Cerebellar cortex (tissue), 1 donor: ENCODE data around the gene DBF4B.

Experiments used
- DNase-seq: peaks from one replicate; pipeline ENCODE4 v3.0.0-alpha.2; 2015; ENCODE audit warnings: low spot score

Gene DBF4B

DNA sequence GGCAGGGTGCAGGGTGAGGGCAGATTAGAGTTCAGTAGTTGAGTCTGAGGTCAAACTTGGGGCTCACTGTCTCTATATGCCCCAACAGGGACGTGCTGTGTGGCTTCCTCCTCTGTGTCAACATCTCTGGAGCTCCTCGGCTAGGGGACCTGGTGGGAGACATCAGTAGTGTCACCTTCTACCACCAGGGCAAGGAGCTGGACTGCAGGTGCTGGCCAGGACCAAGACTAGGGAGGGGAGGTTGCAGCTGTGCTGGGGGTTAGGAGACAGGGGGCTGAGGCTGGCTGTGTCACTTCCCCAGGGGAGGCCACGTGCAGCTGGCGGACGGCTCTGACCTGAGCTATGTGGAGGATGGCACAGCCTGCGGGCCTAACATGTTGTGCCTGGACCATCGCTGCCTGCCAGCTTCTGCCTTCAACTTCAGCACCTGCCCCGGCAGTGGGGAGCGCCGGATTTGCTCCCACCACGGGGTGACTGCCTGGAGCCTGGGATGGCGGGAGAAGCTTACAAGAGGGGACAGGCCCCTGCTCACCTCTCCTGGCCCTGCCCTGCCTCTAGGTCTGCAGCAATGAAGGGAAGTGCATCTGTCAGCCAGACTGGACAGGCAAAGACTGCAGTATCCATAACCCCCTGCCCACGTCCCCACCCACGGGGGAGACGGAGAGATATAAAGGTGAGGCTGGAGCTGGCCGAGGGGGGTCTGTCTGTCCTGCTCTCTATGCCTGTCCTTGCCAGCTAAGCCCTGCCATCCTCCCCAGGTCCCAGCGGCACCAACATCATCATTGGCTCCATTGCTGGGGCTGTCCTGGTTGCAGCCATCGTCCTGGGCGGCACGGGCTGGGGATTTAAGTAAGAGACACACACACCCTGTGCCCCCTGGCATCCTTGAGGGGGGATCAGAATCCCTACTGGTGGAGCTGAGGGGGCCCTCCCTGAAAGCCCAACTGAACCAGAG, 69.2 kb downstream of the DBF4B start:
- DNase-seq, result no peak

DNA sequence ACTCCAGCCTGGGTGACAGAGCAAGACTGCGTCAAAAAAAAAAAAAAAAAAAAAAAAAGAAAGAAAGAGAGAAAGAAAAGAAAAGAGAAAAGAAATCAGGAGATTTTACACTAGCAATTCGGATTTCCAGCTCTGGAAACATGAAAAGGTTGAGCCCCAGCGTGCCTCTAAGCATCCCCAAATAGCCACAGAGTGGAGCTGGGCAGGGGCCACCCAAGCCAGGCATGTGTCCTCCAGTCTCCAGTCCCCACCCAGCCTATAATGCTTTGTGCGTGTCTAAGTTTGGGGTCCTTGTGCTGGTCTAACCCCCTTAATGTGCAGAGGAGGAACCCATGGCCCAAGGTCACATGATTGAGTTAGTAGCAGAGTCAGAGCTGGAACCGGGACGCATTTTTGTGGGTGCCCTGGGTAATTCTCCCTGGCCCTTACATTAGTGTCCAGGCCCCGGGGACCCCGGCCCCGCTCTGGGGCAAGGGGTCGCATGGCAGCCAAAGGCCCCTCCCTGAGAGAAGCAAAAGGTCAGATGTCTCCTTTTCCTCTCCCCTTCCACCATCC, 70.3 kb downstream of the DBF4B start:
- DNase-seq, result no peak

DNA sequence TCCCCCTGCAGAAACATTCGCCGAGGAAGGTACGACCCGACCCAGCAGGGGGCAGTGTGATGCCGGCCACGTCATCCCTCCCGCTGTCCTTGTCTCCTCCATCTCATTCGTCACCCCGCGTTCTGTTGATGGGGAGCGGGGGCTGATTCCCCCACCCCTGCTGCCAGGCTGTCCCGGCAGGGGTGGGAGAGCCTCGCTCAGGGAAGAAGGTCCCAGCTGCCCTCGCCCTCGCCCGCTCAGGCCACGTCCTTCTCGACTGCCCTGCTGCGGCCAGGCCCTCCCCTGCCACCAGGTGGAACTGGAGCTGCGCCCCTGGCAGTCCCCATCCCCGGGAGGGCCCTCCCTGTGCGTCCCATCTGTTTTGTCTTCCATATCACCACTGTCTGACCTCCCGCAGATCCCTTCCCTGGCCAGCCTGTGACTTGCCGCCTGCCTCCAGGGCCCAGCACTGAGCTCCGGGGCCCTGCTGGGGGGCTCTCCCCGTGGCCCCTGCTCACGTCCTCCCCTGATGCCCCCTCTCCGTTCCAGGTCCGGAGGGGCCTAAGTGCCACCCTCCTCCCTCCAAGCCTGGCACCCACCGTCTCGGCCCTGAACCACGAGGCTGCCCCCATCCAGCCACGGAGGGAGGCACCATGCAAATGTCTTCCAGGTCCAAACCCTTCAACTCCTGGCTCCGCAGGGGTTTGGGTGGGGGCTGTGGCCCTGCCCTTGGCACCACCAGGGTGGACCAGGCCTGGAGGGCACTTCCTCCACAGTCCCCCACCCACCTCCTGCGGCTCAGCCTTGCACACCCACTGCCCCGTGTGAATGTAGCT, 71.0 kb downstream of the DBF4B start:
- peak; percentile 77 for DNase-seq

GRCh38 chr17:44780161-44780560, 71.7 kb downstream of the DBF4B start:
- DNase-seq, result no peak

GRCh38 chr17:44780845-44781480, 72.5 kb downstream of the DBF4B start:
- no peak for DNase-seq

GRCh38 chr17:44781551-44782325, 73.3 kb downstream of the DBF4B start:
- DNase-seq, result no peak

GRCh38 chr17:44782326-44782850, 73.9 kb downstream of the DBF4B start:
- no peak for DNase-seq

DNA sequence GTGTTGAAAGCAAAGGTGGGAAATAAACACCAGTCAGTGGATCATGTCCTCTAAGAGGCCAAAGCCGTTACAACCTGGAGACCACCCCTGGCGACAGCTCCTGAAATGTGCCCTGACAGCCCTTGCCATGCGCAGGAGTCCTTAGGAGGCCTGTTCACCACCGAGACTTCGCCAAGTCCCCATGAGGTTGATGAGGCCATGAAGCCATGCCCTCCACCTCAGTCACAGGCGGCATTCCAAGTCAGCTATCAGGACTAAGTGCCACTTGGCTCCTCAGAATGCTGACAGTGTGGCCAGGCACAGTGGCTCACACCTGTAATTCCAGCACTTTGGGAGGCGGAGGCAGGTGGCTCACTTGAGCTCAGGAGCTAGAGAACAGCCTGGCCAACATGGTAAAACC, 77.5 kb downstream of the DBF4B start:
- DNase-seq, result peak; percentile 73

- DNase-seq, result peak; percentile 91
These were observed 78.2 kb downstream of the DBF4B start for GRCh38 chr17:44786551-44787081.

- peak; percentile 90 for DNase-seq
These were observed 78.9 kb downstream of the DBF4B start for GRCh38 chr17:44787271-44787940.

DNA sequence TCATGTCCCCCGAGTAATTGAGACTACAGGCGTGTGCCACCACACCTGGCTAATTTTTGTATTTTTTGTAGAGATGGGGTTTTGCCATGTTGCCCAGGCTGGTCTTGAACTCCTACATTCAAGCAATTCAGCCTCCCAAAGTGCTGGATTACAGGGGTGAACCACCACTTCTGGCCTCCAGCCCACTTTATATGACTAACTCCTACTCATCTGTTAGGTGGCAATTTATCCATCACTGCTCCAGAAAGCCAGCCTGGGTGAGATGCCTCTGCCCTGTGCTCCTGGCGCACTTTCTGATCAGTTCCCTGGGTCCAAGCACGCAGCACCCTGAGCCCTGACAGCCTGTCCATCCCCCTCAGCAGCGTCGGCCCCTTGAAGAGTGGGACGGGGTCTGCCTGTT, 79.7 kb downstream of the DBF4B start:
- DNase-seq, result no peak

DNA sequence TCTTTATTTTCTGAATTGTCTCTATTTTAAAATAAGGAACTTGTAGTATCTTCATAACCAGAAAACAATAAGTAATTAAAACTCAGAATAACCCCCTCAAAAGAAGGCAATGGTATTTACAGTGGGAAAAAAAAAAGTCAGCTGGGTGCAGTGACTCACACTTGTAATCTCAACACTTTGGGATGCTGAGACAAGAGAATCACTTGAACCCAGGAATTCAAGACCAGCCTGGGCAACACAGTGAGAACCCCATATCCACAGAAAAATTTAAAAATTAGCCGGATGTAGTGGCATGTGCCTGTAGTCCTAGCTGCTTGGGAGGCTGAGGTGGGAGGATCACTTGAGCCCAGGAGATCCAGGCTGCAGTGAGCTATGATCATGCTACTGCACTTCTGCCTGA, 83.8 kb downstream of the DBF4B start:
- DNase-seq, result no peak

- DNase-seq, result no peak
These were observed 85.7 kb downstream of the DBF4B start for GRCh38 chr17:44793885-44794842.

GRCh38 chr17:44794851-44795413, 86.5 kb downstream of the DBF4B start:
- DNase-seq, result peak; percentile 63

DNA sequence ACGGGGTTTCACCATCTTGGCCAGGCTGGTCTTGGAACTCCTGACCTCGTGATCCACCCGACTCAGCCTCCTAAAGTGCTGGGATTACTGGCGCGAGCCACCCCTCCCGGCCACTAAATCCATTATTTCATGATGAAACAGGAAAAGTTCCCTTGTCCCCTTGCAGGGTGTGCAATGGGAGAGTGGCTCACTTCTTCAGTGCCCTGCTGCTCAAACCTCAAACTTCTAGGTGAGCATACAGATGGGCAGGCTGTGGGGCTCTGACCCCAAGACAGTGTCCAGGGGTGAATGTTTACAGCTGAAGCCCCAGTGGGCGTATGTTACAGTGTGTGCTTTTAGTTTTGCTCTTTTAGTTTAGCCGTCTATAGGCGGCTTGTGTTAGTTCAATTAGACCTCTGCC, 87.0 kb downstream of the DBF4B start:
- DNase-seq, result no peak

- DNase-seq, result peak; percentile 72
These were observed 87.5 kb downstream of the DBF4B start for GRCh38 chr17:44795928-44796327.

DNA sequence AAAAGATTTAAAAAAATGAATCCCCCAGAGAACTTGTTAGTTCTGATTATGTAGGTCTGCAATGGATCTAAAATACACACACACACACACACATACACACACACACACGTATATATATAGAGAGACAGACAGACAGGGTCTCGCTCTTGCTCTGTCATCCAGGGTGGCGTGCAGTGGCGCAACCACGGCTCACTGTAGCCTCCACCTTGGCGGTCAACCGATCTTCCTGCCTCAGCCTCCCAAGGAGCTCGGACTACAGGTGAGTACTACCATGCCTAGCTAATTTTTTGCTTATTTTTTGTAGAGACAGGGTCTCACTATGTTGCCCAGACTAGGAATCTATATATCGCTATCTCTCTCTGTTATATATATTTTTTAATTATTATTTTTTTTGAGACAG, 88.3 kb downstream of the DBF4B start:
- no peak for DNase-seq

DNA sequence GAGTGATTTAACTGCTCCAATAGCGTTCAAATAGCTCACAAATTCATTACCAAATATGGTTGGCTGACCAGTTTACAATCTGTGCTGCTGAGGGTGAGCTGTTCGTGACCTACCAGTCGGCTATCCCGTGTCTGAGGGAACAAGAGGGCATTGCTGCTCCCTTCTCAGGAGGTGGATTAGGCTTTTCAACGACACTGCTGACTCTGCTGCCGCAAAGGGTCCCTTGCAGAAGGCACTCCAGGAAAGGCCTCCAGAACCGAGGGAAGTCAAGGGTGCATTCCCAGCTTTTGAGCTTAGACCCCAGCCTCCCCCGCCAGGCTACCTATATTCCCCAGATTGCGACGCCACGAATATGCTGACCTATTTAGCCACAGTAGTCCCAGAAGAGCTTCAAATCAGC, 89.3 kb downstream of the DBF4B start:
- peak; percentile 66 for DNase-seq

DNA sequence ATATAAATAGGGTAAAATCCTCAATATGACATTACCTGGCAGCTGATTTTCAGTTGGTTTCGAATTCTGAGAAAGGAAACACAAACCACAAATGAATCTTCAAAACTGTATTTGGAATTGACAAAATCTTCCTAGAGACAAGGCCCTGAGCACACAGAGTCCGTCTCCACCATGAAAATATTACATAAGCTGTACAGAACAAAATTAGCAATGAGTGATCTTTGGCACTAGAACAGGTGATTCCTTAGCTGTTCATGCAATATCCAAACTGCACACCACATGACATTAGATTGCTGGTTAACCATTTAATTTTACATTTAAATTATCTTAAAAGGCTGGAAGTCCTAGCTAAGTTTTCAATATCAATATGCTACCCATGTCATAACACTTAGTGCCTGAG, 89.9 kb downstream of the DBF4B start:
- peak; percentile 64 for DNase-seq
